H1 (cell line): Measurements from ENCODE around the gene EPB41L3. TPM values are rescaled to one million over a fixed set of nuclear protein-coding genes. Genes with fewer than 3 reads are reported as not detected.

ENCODE experiments used
- CTCF ChIA-PET: fragments of 300-600 bp; sonication (Branson Sonifier 250); formaldehyde crosslinking; loops from one replicate; lab custom pipeline; 2021; ENCODE audit not compliant: partially characterized antibody; lab: Charles Lee
- POLR2A ChIA-PET: fragments of 300-600 bp; sonication (Branson Sonifier 250); formaldehyde crosslinking; loops from one replicate; lab custom pipeline; 2021; ENCODE audit warnings: inconsistent platforms; ENCODE audit not compliant: partially characterized antibody; lab: Charles Lee
- DNase-seq, 2 experiments: peaks; one replicate each; pipeline versions ENCODE4 v3.0.0 to v3.0.0-alpha.2; 2010 to 2022; ENCODE audit warnings: low spot score in 2 of 2, low read depth in 1 of 2, mixed read lengths in 1 of 2
- FAIRE-seq: peaks from 2 replicates; lab custom pipeline; 2011; peaks lifted over from hg19 to GRCh38; lab: Jason Lieb, UNC
- H2AFZ ChIP-seq: 2 replicates; pipeline ENCODE4 v1.8.1; 2012; ENCODE audit warnings: low read length, inconsistent platforms
- H2AK5ac ChIP-seq: 2 replicates; pipeline ENCODE4 v1.6.1; 2013; ENCODE audit warnings: low read depth, low read length
- H2BK120ac ChIP-seq: replicated peaks from 2 replicates; pipeline ENCODE3; 2013; ENCODE audit warnings: low read depth, low read length, inconsistent platforms
- H2BK12ac ChIP-seq: 2 replicates; pipeline ENCODE4 v1.6.1; 2013; ENCODE audit warnings: low read depth, low read length
- H2BK15ac ChIP-seq: 2 replicates; pipeline ENCODE4 v1.6.1; 2013; ENCODE audit warnings: low read length
- H2BK20ac ChIP-seq: 2 replicates; pipeline ENCODE4 v1.6.1; 2013; ENCODE audit warnings: low read length
- H2BK5ac ChIP-seq: 2 replicates; pipeline ENCODE4 v1.6.1; 2013; ENCODE audit warnings: low read depth, low read length
- H3K14ac ChIP-seq: 2 replicates; pipeline ENCODE4 v1.6.1; 2013; ENCODE audit warnings: inconsistent platforms; ENCODE audit not compliant: insufficient read length
- H3K18ac ChIP-seq: 2 replicates; pipeline ENCODE4 v1.6.1; 2013; ENCODE audit warnings: low read length; ENCODE audit errors: extremely low read depth
- H3K23ac ChIP-seq: 2 replicates; pipeline ENCODE4 v1.6.1; 2013; ENCODE audit warnings: inconsistent platforms; ENCODE audit not compliant: insufficient read length
- H3K23me2 ChIP-seq: 2 replicates; pipeline ENCODE4 v1.6.1; 2013; ENCODE audit warnings: low read depth, low read length
- H3K27ac ChIP-seq: 2 replicates; pipeline ENCODE4 v1.6.1; 2011; ENCODE audit warnings: low read depth, low read length, inconsistent platforms
- H3K27me3 ChIP-seq, 4 experiments: replicated peaks in 1 of 4; 1 replicate in 1 of 4; 2 replicates in 3 of 4; pipeline versions ENCODE4 v1.6.1 to v1.8.1; 2011 to 2013; ENCODE audit warnings: low read length in 3 of 4, mild to moderate bottlenecking in 3 of 4, inconsistent platforms in 2 of 4, mixed read lengths in 2 of 4, moderate library complexity in 1 of 4; ENCODE audit not compliant: control insufficient read depth in 3 of 4, insufficient read depth in 3 of 4; ENCODE audit errors: extremely low read depth in 1 of 4
- H3K36me3 ChIP-seq, 4 experiments: 2 replicates each; pipeline versions ENCODE4 v1.6.1 to v1.8.1; 2011 to 2013; ENCODE audit warnings: mild to moderate bottlenecking in 4 of 4, low read length in 3 of 4, moderate library complexity in 2 of 4, control low read depth in 1 of 4, inconsistent platforms in 1 of 4; ENCODE audit not compliant: insufficient read depth in 4 of 4, control insufficient read depth in 2 of 4
- H3K4ac ChIP-seq: replicated peaks from 2 replicates; pipeline ENCODE3; 2013; ENCODE audit warnings: low read length, low read depth, mixed read lengths, inconsistent platforms; ENCODE audit not compliant: insufficient read length
- H3K4me1 ChIP-seq, 4 experiments: replicated peaks in 1 of 4; 1 replicate in 1 of 4; 2 replicates in 3 of 4; pipeline versions ENCODE4 v1.6.1 to v1.8.1; 2011 to 2013; ENCODE audit warnings: low read length in 3 of 4, inconsistent platforms in 2 of 4, mixed read lengths in 1 of 4; ENCODE audit not compliant: insufficient read depth in 4 of 4, control insufficient read depth in 3 of 4
- H3K4me2 ChIP-seq, 2 experiments: 2 replicates each; pipeline versions ENCODE4 v1.6.1 to v1.8.1; 2011 to 2013; ENCODE audit warnings: low read depth in 2 of 2, low read length in 2 of 2, control low read depth in 1 of 2, inconsistent platforms in 1 of 2, mild to moderate bottlenecking in 1 of 2; ENCODE audit not compliant: insufficient read depth in 1 of 2
- H3K4me3 ChIP-seq, 4 experiments: fragments of 200-600, 300-600 bp in 1 of 4; sonication (generic), shearing (Covaris generic), sonication (Bioruptor Twin) in 1 of 4; 2 replicates each; pipeline versions ENCODE4 v1.5.1 to v1.8.1; 2011 to 2016; ENCODE audit warnings: low read length in 4 of 4, low read depth in 3 of 4, control low read depth in 2 of 4, inconsistent platforms in 2 of 4, mild to moderate bottlenecking in 2 of 4, mixed read lengths in 1 of 4, moderate library complexity in 1 of 4; ENCODE audit not compliant: insufficient read depth in 2 of 4; ENCODE audit errors: extremely low read depth in 1 of 4
- H3K56ac ChIP-seq: replicated peaks from 2 replicates; pipeline ENCODE3; 2013; ENCODE audit warnings: low read depth, mild to moderate bottlenecking, mixed read lengths, low read length, inconsistent platforms; ENCODE audit not compliant: insufficient read length
- H3K79me1 ChIP-seq: 2 replicates; pipeline ENCODE4 v1.6.1; 2013; ENCODE audit warnings: low read depth, low read length, control low read depth
- H3K79me2 ChIP-seq, 2 experiments: 2 replicates each; pipeline versions ENCODE4 v1.6.1 to v1.8.1; 2012 to 2013; ENCODE audit warnings: low read length in 2 of 2, mild to moderate bottlenecking in 2 of 2, inconsistent platforms in 1 of 2; ENCODE audit not compliant: insufficient read depth in 2 of 2, control insufficient read depth in 1 of 2
- H3K9ac ChIP-seq, 4 experiments: replicated peaks in 1 of 4; 1 replicate in 1 of 4; 2 replicates in 3 of 4; pipeline versions ENCODE4 v1.6.1 to v1.8.1; 2011 to 2013; ENCODE audit warnings: low read depth in 3 of 4, low read length in 3 of 4, control low read depth in 2 of 4, mild to moderate bottlenecking in 2 of 4, moderate library complexity in 2 of 4, inconsistent platforms in 1 of 4; ENCODE audit errors: extremely low read depth in 1 of 4
- H3K9me3 ChIP-seq, 2 experiments: 2 replicates each; pipeline versions ENCODE4 v1.6.1 to v1.8.1; 2012 to 2013; ENCODE audit warnings: mild to moderate bottlenecking in 2 of 2, moderate library complexity in 2 of 2, control low read depth in 1 of 2, inconsistent platforms in 1 of 2, low read depth in 1 of 2, low read length in 1 of 2, mixed read lengths in 1 of 2; ENCODE audit not compliant: insufficient read depth in 2 of 2
- H4K20me1 ChIP-seq, 2 experiments: replicated peaks in 1 of 2; 2 replicates each; pipeline versions ENCODE3 to v1.8.1; 2011 to 2013; ENCODE audit warnings: inconsistent platforms in 2 of 2, low read length in 2 of 2, mild to moderate bottlenecking in 1 of 2; ENCODE audit not compliant: insufficient read depth in 2 of 2, control insufficient read depth in 1 of 2
- H4K5ac ChIP-seq: 2 replicates; pipeline ENCODE4 v1.6.1; 2013; ENCODE audit warnings: low read length, low read depth, mixed read lengths, inconsistent platforms; ENCODE audit not compliant: insufficient read length
- H4K8ac ChIP-seq: 2 replicates; pipeline ENCODE4 v1.8.0; 2013; ENCODE audit warnings: mild to moderate bottlenecking, moderate library complexity, low read length, inconsistent platforms; ENCODE audit not compliant: insufficient read depth; ENCODE audit errors: extremely low read depth
- H4K91ac ChIP-seq: replicated peaks from 2 replicates; pipeline ENCODE3; 2013; ENCODE audit warnings: low read length, mixed read lengths, inconsistent platforms; ENCODE audit not compliant: insufficient read length
- CBX8 ChIP-seq: fragments of 300-800, 300-1000 bp; sonication (generic); IDR thresholded peaks from 2 replicates; pipeline ENCODE4 v1.7.1; 2016; ENCODE audit warnings: low read depth, low read length, borderline replicate concordance
- CEBPB ChIP-seq: IDR thresholded peaks from 2 replicates; pipeline ENCODE4 v1.6.1; 2012; ENCODE audit warnings: low read depth, low read length
- CHD2 ChIP-seq: IDR thresholded peaks from 2 replicates; pipeline ENCODE4 v1.6.1; 2012; ENCODE audit warnings: low read length, improper control_type of control experiment
- KDM4A ChIP-seq: IDR thresholded peaks from one replicate; pipeline ENCODE4 v1.7.1; 2012; ENCODE audit warnings: low read depth, mild to moderate bottlenecking, moderate library complexity, low read length, inconsistent platforms; ENCODE audit not compliant: severe bottlenecking
- POLR2A ChIP-seq, 2 experiments: IDR thresholded peaks; 1 replicate in 1 of 2; 2 replicates in 1 of 2; pipeline ENCODE4 v1.6.1; 2011; ENCODE audit warnings: low read depth in 2 of 2, low read length in 2 of 2, mild to moderate bottlenecking in 2 of 2; ENCODE audit errors: control extremely low read depth in 1 of 2
- POLR2AphosphoS5 ChIP-seq: IDR thresholded peaks from 2 replicates; pipeline ENCODE4 v1.6.1; 2011; ENCODE audit warnings: low read depth, low read length
- POU5F1 ChIP-seq: IDR thresholded peaks from 2 replicates; pipeline ENCODE4 v1.6.1; 2011; ENCODE audit warnings: low read depth, mild to moderate bottlenecking, low read length, moderate library complexity
- RAD21 ChIP-seq, 2 experiments: IDR thresholded peaks in 1 of 2; conservative IDR thresholded peaks in 1 of 2; 2 replicates each; pipeline ENCODE4 v1.6.1; 2011; ENCODE audit warnings: low read depth in 2 of 2, low read length in 2 of 2, improper control_type of control experiment in 1 of 2, inconsistent platforms in 1 of 2, mild to moderate bottlenecking in 1 of 2, moderate library complexity in 1 of 2
- RBBP5 ChIP-seq: IDR thresholded peaks from 2 replicates; pipeline ENCODE4 v1.7.1; 2012; ENCODE audit warnings: low read depth, mild to moderate bottlenecking, inconsistent platforms, low read length, moderate library complexity, borderline replicate concordance
- TBP ChIP-seq: IDR thresholded peaks from 2 replicates; pipeline ENCODE4 v1.6.1; 2011; ENCODE audit warnings: low read depth, low read length, improper control_type of control experiment
- WGBS, 2 experiments: shearing (Covaris generic) in 1 of 2; methylation state at CpG; one replicate each; pipeline versions ENCODE4 v1.1.6 to v1.1.7; 2013 to 2015; ENCODE audit warnings: low lambda C conversion rate in 2 of 2, mixed read lengths in 2 of 2, inconsistent platforms in 1 of 2, low coverage in 1 of 2, missing lambda C conversion rate in 1 of 2; ENCODE audit not compliant: insufficient replicate concordance in 2 of 2, insufficient coverage in 1 of 2, insufficient read length in 1 of 2; ENCODE audit errors: extremely low coverage in 1 of 2, missing lambda C conversion rate in 1 of 2; 5-methylcytosine and 5-hydroxymethylcytosine counted together
- polyA plus RNA-seq, 7 experiments: library from polyadenylated mRNA; depleted of rRNA in 3 of 7; stranded (reverse) in 5 of 7; unstranded in 2 of 7; fragments of >200 nt in 5 of 7; fragments of 200-250 nt in 2 of 7; gene quantifications; 1 replicate in 5 of 7; 2 replicates in 1 of 7; 4 replicates in 1 of 7; pipeline versions ENCODE4 v1.2.1 to v1.2.3, GENCODE V29; 2011 to 2013; ENCODE audit warnings: missing spikeins in 2 of 7, mixed read lengths in 2 of 7
- total RNA-seq: library from RNA; stranded (reverse); fragmentation: NEBNext Ultra II Directional; extraction: Animal tissue kit (Norgen Biotek cat#: 25700); gene quantifications from 2 replicates; pipeline ENCODE4 v1.2.1, GENCODE V29; 2021

The EPB41L3 gene
- total and polyA plus RNA-seq, 2 of the 8 experiments (the other 6 are each of a cell fraction or from before 2014, with no cell fraction given), result 7.9 to 16.1 TPM

DNA sequence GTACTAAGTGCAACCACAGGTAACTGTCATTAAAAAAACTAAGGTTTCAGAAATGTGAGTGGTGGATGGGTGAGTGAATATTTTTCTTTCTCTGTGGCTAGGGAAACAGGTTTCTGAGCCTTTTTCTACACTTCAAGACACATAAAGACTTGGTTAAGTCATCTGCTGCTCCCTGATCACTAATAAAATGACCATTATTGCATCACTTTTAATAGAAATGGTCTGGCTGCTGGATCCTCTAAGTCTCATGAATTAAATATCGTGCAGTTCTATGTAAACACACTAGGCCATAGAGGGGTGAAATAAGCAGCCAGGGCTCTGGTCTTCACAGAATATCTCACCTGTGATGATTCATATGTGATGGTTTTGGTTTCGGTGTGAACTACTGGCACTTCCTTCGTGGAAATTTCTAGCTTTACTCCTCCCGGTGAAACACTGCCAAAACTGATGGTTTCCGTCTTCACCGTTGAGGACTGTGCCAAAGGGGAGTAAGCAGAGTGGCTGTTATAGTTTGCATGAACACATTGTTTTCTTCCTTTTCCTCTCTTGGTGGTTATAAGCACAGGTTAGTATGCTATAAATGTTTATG, 147.8 kb downstream of the EPB41L3 start:
- Histone ChIP-seq H2AFZ (no peak overlapping the region), H3K79me1 (no peaks in the 10 kb centered on the region), H3K14ac (no peak overlapping the region), H4K20me1 (no peaks in the 10 kb centered on the region), H4K5ac (no peak overlapping the region), H4K91ac (no peak overlapping the region), H2BK15ac (no peak overlapping the region), H3K9ac (no peak overlapping the region), H2AK5ac (no peak overlapping the region), H3K27ac (no peak overlapping the region), H4K8ac (no peak overlapping the region), H3K9me3 (no peaks in the 10 kb centered on the region), H3K18ac (no peak overlapping the region), H2BK120ac (no peak overlapping the region), H2BK5ac (no peak overlapping the region), H2BK20ac (no peak overlapping the region), H3K56ac (no peak overlapping the region), H3K4me1 (no peaks in the 10 kb centered on the region; a peak in 2 of 7 replicates), H2BK12ac (no peak overlapping the region), H3K4ac (no peak overlapping the region), H3K4me3 (no peak overlapping the region), H3K23ac (no peak overlapping the region), H3K79me2 (no peaks in the 10 kb centered on the region), H3K4me2 (no peak overlapping the region), H3K23me2 (no peaks in the 10 kb centered on the region), H3K27me3 (no peaks in the 10 kb centered on the region), H3K36me3 (no peaks in the 10 kb centered on the region)
- FAIRE-seq (no peak), DNase-seq (no peak)
- TF ChIP-seq TBP (no peak), RAD21 (IDR thresholded peaks at IDR 0.05 in 1 of 2, conservative IDR thresholded peaks at IDR 0.05 in 1 of 2; ENCODE audit: low read depth in 2 of 2, low read length in 2 of 2) (no peak), POLR2AphosphoS5 (no peak), CEBPB (no peak), CBX8 (no peak), RBBP5 (no peak), KDM4A (no peak), POLR2A (IDR thresholded peaks at IDR 0.05; ENCODE audit: control extremely low read depth in 1 of 2, low read depth in 2 of 2, low read length in 2 of 2) (no peak), CHD2 (no peak), POU5F1 (no peak)
- CTCF ChIA-PET, result interaction anchor here (1.2 kb wide), 1 partner anchor 30 kb away, joined by 3 read pairs; no protein-coding TSS in a partner anchor
- WGBS, 2 experiments, result 91% methylated on average over 6 of the region's 6 CpGs; no CpG with 5 or more reads in 1 of the 2 experiments
- POLR2A ChIA-PET, result no interaction called here
